ENCODE measurements around the gene RNASEL. TPM values are rescaled to one million over a fixed set of nuclear protein-coding genes. Genes with fewer than 3 reads are reported as not detected.

Gene RNASEL
- polyA plus RNA-seq, 6 donors from 2014 or later = 5.0 to 10.1 (median 7.1) TPM

DNA sequence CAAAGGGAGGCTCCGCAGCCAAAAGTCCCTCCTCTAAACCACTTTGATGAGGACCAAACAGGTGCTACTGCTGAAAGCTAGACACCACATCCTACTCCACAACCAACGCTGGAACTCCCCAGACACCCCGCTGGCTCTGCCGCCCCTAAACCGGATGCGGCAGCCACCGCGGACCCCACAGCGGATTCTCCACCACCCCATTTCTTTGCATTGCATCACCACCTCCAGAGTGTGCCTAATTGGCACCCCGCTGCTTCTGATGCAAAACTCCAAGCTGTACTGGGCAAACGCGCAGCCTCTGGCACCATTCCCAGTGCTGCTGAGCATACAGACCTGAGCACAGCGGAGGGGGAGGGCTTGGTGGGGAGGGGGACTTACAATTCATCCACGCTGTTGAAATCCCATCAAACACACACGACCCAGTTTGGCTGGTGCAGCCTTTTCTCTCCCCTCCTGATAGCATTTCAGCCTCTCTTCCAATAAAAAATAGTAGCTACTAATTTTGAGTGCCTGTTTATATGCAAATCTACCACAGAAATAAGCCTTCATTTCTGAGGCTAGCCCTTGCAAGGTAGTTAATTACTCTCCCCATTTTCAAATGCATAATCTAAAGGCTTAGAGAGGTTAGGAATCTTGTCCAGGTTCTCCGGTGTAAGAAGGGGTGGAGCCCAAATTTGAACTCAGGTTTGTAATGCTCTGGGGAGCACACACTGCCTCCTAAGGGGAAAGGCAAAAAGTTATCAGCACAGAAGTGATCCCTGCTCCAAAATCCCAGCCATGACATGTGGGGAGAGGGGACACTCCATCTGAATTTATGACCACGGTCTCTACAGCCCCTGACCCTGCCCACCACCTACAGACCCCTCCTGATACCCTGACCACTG lies 27.3 kb upstream of the RNASEL start:
- Mint-ChIP-seq H3K4me1 (peaks cover 16 to 30% (median 23%) of the 10 kb centered on the region in 3 donors), H3K27ac (peak overlapping the region; percentile 25 to 92 (median 90)), H3K9me3 (peaks cover 2 to 13% (median 8%) of the 10 kb centered on the region in 7 donors), H3K36me3 (peaks cover 0 to 8% of the 10 kb centered on the region in 2 donors), H3K27me3 (peaks cover 18 to 51% (median 26%) of the 10 kb centered on the region in 3 donors), H3K4me3 (peak overlapping the region; percentile 84 to 94 (median 90))
- ATAC-seq (ENCODE audit: low read depth in 2 of 2) (peak; percentile 77 to 79), DNase-seq (peak; percentile 83)

DNA sequence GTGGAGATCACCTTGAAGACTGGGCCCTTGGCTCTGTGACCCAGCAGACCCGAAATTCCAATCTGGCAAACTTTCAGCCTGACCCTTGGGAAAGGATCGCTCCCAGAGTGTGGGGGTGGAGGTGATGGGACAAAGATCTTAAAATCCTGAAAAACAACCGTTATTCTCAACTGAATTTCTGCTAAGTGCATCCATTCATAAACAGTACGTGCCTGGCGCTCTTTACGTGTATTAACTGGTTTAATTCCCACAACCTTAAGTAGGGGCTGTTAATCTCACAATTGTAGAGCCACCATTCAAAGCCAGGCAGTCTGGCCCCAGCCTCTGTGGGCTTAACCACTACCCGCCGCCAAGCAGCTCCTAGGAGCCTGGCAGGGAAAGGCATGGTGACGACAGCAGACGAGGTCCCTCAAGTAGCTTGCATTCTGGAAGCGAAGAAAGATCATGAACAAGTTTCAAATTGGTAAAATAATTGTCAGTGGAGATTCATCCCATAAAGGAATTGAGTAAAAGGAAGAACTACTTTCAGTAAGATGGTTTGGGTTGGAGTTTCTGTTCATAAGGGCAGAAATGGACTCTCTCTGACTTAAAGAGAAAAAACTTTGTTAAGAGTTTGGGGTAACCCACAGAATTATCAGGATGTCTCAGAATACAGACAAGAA lies 26.5 kb upstream of the RNASEL start:
- peak overlapping the region; percentile 84 to 94 (median 90) for H3K4me3 Mint-ChIP-seq
- peaks cover 0 to 4% of the 10 kb centered on the region in 2 donors for H3K36me3 Mint-ChIP-seq
- peaks cover 0 to 7% (median 2%) of the 10 kb centered on the region in 7 donors for H3K9me3 Mint-ChIP-seq
- no peak for DNase-seq
- peak overlapping the region; percentile 86 to 92 (median 90) for H3K27ac Mint-ChIP-seq
- peak; percentile 17 to 19 for ATAC-seq (ENCODE audit: low read depth in 2 of 2)
- peaks cover 18 to 57% (median 34%) of the 10 kb centered on the region in 3 donors for H3K27me3 Mint-ChIP-seq
- peaks cover 16 to 30% (median 20%) of the 10 kb centered on the region in 3 donors for H3K4me1 Mint-ChIP-seq

GRCh38 chr1:182614796-182615454 lies 25.9 kb upstream of the RNASEL start:
- peak; percentile 77 for DNase-seq
- ATAC-seq (ENCODE audit: low read depth in 2 of 2) = peak; percentile 60 to 61
- peaks cover 0 to 5% (median 0%) of the 10 kb centered on the region in 7 donors for H3K9me3 Mint-ChIP-seq
- H3K4me1 Mint-ChIP-seq = peaks cover 16 to 30% (median 18%) of the 10 kb centered on the region in 3 donors
- peak overlapping the region; percentile 86 to 93 (median 90) for H3K27ac Mint-ChIP-seq
- no peaks in the 10 kb centered on the region for H3K36me3 Mint-ChIP-seq
- H3K4me3 Mint-ChIP-seq = peak overlapping the region; percentile 84 to 94 (median 90)
- H3K27me3 Mint-ChIP-seq = peaks cover 18 to 58% (median 36%) of the 10 kb centered on the region in 3 donors

DNA sequence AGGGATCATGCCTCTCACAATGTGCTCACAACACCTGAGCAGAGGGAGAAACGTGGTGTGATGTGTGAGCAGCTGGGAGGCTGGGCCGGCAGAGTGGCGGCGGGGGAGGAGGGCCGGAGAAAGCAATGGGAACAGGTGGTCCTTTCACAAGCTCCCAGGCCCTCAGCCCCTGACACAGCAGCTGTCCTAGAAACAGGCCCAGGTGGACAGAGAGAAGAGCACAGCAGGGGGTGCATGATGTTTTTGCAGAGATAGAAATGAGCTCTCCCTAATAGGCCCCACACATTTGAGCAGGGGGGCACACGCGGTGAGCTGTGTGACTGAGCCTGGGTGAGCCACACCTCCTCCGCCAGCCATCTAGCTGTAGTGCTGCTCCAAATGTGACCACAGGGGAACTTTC lies 22.7 kb upstream of the RNASEL start:
- H3K27ac Mint-ChIP-seq = no peak overlapping the region
- H3K9me3 Mint-ChIP-seq = no peaks in the 10 kb centered on the region
- DNase-seq = no peak
- peaks cover 18 to 65% (median 48%) of the 10 kb centered on the region in 3 donors for H3K27me3 Mint-ChIP-seq
- H3K4me3 Mint-ChIP-seq = no peak overlapping the region
- H3K4me1 Mint-ChIP-seq = peaks cover 23 to 30% (median 23%) of the 10 kb centered on the region in 3 donors
- H3K36me3 Mint-ChIP-seq = no peaks in the 10 kb centered on the region
- ATAC-seq (ENCODE audit: low read depth in 2 of 2) = no peak

- Mint-ChIP-seq H3K9me3 (no peaks in the 10 kb centered on the region), H3K4me3 (no peak overlapping the region), H3K36me3 (no peaks in the 10 kb centered on the region), H3K27ac (peak overlapping the region in 1 of 6 donors; percentile 20), H3K4me1 (peaks cover 22 to 25% (median 23%) of the 10 kb centered on the region in 3 donors), H3K27me3 (peaks cover 18 to 65% (median 48%) of the 10 kb centered on the region in 3 donors)
- DNase-seq = no peak
- ATAC-seq (ENCODE audit: low read depth in 2 of 2) = no peak
Measured at GRCh38 chr1:182611326-182611725, 22.3 kb upstream of the RNASEL start.

DNA sequence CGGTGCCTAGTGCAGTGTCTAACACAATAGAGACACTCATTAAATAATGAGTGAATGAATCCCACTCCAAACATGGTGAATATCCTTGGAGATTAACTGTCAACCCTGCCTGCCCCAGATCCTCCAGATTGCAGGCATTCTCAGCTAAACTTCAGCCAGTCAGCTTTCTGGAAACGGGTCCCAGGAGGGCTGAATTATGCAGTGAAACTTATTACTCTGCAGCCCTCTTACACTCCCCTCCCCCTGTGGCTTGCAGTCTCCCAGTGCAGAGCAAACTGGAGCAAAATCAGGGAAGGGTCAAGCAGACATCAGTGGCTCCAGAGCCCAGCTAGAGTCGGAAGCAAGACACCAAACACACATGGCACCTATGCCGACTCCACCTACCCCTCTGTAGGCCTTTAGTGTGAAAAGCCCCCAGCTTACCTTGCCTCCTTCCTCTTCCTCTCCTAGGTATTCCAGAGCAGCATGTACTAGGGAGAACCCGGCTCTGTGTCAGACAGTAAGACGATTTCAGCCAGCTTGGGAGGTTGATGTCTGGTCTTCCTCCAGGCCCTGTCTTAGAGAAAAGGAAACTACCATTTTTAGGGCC lies 21.6 kb upstream of the RNASEL start:
- no peak for DNase-seq
- H3K36me3 Mint-ChIP-seq = no peaks in the 10 kb centered on the region
- ATAC-seq (ENCODE audit: low read depth in 2 of 2) = no peak
- no peaks in the 10 kb centered on the region for H3K9me3 Mint-ChIP-seq
- peaks cover 18 to 63% (median 48%) of the 10 kb centered on the region in 3 donors for H3K27me3 Mint-ChIP-seq
- no peak overlapping the region for H3K27ac Mint-ChIP-seq
- peak overlapping the region in 1 of 8 donors; percentile 27 for H3K4me3 Mint-ChIP-seq
- H3K4me1 Mint-ChIP-seq = peaks cover 15 to 19% (median 17%) of the 10 kb centered on the region in 3 donors

GRCh38 chr1:182608845-182609610 lies 20.0 kb upstream of the RNASEL start:
- H3K4me3 Mint-ChIP-seq = no peak overlapping the region
- peaks cover 14 to 17% (median 16%) of the 10 kb centered on the region in 3 donors for H3K4me1 Mint-ChIP-seq
- ATAC-seq (ENCODE audit: low read depth in 2 of 2) (no peak), DNase-seq (no peak)
- peak overlapping the region in 1 of 6 donors; percentile 81 for H3K27ac Mint-ChIP-seq
- no peaks in the 10 kb centered on the region for H3K9me3 Mint-ChIP-seq
- no peaks in the 10 kb centered on the region for H3K36me3 Mint-ChIP-seq
- peaks cover 18 to 51% (median 48%) of the 10 kb centered on the region in 3 donors for H3K27me3 Mint-ChIP-seq

- Mint-ChIP-seq H3K4me3 (peak overlapping the region in 1 of 8 donors; percentile 6), H3K36me3 (no peaks in the 10 kb centered on the region), H3K9me3 (no peaks in the 10 kb centered on the region), H3K27ac (no peak overlapping the region), H3K4me1 (peaks cover 18 to 22% (median 20%) of the 10 kb centered on the region in 3 donors), H3K27me3 (peaks cover 11 to 48% (median 40%) of the 10 kb centered on the region in 3 donors)
- no peak for DNase-seq
- ATAC-seq (ENCODE audit: low read depth in 2 of 2) = no peak
Measured at GRCh38 chr1:182608236-182608635, 19.2 kb upstream of the RNASEL start.

DNA sequence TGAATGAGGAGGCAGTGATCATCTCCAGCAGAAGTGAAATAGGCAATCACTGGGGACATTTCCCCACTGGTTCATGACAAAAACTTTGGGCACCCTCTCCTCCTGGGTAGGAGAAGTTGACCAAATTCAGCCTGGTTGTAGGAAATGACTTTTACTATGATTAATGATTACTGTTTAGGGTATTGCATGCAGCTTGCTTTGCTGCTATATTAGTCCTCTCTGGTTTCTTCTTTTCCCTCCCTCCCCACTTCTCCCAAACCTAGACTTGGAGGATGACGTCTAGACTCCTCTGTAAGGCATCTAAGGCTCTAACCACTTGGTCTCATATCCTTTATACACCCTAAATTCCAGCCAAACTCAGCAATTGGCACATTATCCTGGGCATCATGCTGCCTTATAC lies 18.5 kb upstream of the RNASEL start:
- H3K4me3 Mint-ChIP-seq = no peak overlapping the region
- ATAC-seq (ENCODE audit: low read depth in 2 of 2) (no peak), DNase-seq (no peak)
- no peaks in the 10 kb centered on the region for H3K9me3 Mint-ChIP-seq
- peaks cover 21 to 25% (median 23%) of the 10 kb centered on the region in 3 donors for H3K4me1 Mint-ChIP-seq
- no peak overlapping the region for H3K27ac Mint-ChIP-seq
- peaks cover 6 to 41% (median 33%) of the 10 kb centered on the region in 3 donors for H3K27me3 Mint-ChIP-seq
- H3K36me3 Mint-ChIP-seq = no peaks in the 10 kb centered on the region

DNA sequence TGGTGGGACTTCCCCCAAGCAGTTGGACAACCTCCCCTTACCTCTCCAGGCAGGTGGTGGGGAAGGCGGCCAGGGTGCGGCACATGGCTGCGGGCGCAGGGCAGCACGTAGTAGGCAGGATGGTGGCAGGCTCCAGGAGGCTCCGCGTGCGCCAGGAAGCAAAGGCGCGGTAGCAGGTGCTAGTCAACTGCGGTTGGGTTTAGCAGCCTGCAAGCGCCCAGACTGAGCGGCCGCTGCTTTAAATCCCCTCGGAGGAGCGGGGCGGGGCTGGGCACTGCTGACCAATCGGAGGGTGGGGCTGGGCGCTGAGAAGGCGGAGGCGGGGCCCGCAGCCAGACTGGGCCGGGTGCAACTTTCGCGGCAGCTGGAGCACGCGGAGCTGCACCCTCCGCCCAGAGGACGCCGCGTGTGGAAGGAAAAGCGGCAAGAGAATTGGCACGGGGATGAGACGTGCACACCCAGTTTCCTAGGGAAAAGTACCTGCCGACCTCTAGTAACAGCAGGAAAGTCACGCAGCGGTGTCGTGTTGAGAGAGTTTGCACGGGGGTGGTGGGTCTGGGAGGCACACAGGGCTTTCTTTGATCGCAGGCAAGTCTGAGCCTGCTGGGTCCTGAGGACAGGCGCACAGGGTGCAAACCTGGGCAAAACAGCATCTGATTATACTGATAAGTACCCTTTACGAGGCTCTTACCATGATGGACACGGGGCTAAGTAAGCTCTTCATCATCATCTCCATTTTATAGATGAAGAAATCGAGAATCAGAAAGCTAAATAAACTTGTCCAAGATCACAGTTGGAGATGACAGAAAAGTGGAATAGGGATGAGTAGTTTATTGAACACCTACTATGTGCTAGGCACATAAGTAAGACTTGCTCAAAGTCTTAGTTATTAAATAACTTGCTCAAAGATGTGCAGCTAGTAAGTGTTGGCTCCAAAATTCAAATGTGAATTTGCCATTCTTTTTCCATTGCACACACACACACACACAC lies 15.4 kb upstream of the RNASEL start, which contains the start of gene RGS16:
TSS of gene RGS16 (minus strand) at position 215 of the 990 bp plus-strand sequence. CDS start at position 85, 130 bp downstream.
- Mint-ChIP-seq H3K9me3 (no peaks in the 10 kb centered on the region), H3K4me1 (peaks cover 21 to 25% (median 23%) of the 10 kb centered on the region in 3 donors), H3K36me3 (no peaks in the 10 kb centered on the region), H3K4me3 (peak within 1 kb of the TSS; percentile 79 to 92 (median 89)), H3K27me3 (peaks cover 0 to 17% (median 7%) of the 10 kb centered on the region in 3 donors), H3K27ac (peak within 1 kb of the TSS in 5 of 6 donors; percentile 65 to 93 (median 69))
- ATAC-seq (ENCODE audit: low read depth in 2 of 2) = peak; percentile 97
- peak; percentile 85 for DNase-seq

DNA sequence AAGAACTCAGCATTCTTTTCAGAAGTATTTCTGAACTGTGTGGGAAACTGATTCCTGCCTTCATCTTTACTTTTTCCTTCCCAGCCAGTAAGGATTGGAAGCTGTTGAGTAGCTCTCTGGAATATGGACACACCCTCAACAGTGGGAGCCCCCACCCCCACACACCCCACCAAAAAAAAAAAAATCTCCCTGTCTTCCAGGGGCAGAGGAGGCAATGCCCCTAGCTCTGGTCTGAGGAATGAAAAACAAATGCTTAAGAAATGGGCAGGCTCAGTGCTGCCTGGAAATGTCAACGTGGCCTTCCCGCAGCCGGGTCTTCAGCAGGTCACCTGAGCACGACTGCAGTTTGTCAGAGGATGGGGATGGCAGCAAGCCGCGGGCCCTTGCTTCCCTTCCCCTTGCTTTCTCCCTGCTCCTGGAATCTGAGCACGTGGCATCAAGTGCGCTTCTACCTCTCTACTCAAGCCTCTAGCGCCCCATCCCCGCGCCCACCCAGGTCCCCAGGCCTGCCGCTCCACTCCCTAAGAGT lies 14.7 kb upstream of the RNASEL start:
- H3K27me3 Mint-ChIP-seq = peaks cover 0 to 10% (median 0%) of the 10 kb centered on the region in 3 donors
- no peaks in the 10 kb centered on the region for H3K9me3 Mint-ChIP-seq
- H3K27ac Mint-ChIP-seq = peak overlapping the region in 4 of 6 donors; percentile 67 to 93 (median 72)
- no peaks in the 10 kb centered on the region for H3K36me3 Mint-ChIP-seq
- no peak for DNase-seq
- H3K4me3 Mint-ChIP-seq = peak overlapping the region; percentile 79 to 92 (median 89)
- ATAC-seq (ENCODE audit: low read depth in 2 of 2) = peak; percentile 1
- H3K4me1 Mint-ChIP-seq = peaks cover 21 to 25% (median 23%) of the 10 kb centered on the region in 3 donors
